Breast epithelium (tissue), 4 donors: Measurements from ENCODE around the gene C2CD3. TPM values are rescaled to one million over a fixed set of nuclear protein-coding genes. Genes with fewer than 3 reads are reported as not detected.

Experiments
- DNase-seq, 2 donors: peaks; one replicate each; pipeline ENCODE4 v3.0.0-alpha.2; 2019; ENCODE audit warnings: low spot score in 2 of 2
- H3K27ac ChIP-seq, 2 donors: fragments of 200-600 bp; sonication (generic) in 1 of 2; one replicate each; pipeline ENCODE4 v1.5.1; 2016 to 2019; ENCODE audit warnings: mild to moderate bottlenecking in 1 of 2
- H3K27me3 ChIP-seq, 2 donors: fragments of 200-600 bp; sonication (generic) in 1 of 2; one replicate each; pipeline versions ENCODE4 v1.5.1 to v1.6.0; 2017 to 2019; ENCODE audit warnings: control low read depth in 1 of 2, mild to moderate bottlenecking in 1 of 2
- H3K36me3 ChIP-seq: fragments of 200-600 bp; one replicate; pipeline ENCODE4 v1.5.1; 2019
- H3K4me1 ChIP-seq, 2 donors: fragments of 200-600 bp; sonication (generic); one replicate each; pipeline ENCODE4 v1.5.1; 2016 to 2019; ENCODE audit warnings: control low read depth in 1 of 2
- H3K4me3 ChIP-seq, 3 donors: fragments of 200-600 bp; sonication (generic); 1 replicate in 2 of 3; 2 replicates in 1 of 3; pipeline ENCODE4 v1.5.1; 2016 to 2019; ENCODE audit warnings: mild to moderate bottlenecking in 3 of 3, moderate library complexity in 2 of 3
- H3K9me3 ChIP-seq, 2 donors: fragments of 200-600 bp; sonication (generic) in 1 of 2; one replicate each; pipeline ENCODE4 v1.5.1; 2016 to 2019; ENCODE audit warnings: control low read depth in 1 of 2
- CTCF ChIP-seq, 3 donors: fragments of 450-650 bp; IDR thresholded peaks; one replicate each; pipeline ENCODE4 v1.5.1; 2016 to 2017; ENCODE audit warnings: antibody characterized with exemption in 3 of 3, mild to moderate bottlenecking in 3 of 3, moderate library complexity in 3 of 3
- POLR2A ChIP-seq: fragments of 450-650 bp; IDR thresholded peaks from one replicate; pipeline ENCODE4 v1.6.1; 2016; ENCODE audit warnings: antibody characterized with exemption, mild to moderate bottlenecking, moderate library complexity
- POLR2AphosphoS5 ChIP-seq, 3 donors: sonication (generic); formaldehyde crosslinking; IDR thresholded peaks; one replicate each; pipeline ENCODE4 v1.6.1; 2017; ENCODE audit warnings: antibody characterized with exemption in 3 of 3
- intact Hi-C: fragments of 100-400 bp; cut with DNase I; formaldehyde crosslinking; loops from one replicate; pipeline ENCODE4 v1.15.1; 2023; ENCODE audit warnings: low total_unique reads
- total RNA-seq, 3 donors: library from RNA; depleted of rRNA; stranded (reverse); fragments of >200 nt; gene quantifications; one replicate each; pipeline ENCODE4 v1.1.0, GENCODE V29; 2016

Gene C2CD3, protein sequence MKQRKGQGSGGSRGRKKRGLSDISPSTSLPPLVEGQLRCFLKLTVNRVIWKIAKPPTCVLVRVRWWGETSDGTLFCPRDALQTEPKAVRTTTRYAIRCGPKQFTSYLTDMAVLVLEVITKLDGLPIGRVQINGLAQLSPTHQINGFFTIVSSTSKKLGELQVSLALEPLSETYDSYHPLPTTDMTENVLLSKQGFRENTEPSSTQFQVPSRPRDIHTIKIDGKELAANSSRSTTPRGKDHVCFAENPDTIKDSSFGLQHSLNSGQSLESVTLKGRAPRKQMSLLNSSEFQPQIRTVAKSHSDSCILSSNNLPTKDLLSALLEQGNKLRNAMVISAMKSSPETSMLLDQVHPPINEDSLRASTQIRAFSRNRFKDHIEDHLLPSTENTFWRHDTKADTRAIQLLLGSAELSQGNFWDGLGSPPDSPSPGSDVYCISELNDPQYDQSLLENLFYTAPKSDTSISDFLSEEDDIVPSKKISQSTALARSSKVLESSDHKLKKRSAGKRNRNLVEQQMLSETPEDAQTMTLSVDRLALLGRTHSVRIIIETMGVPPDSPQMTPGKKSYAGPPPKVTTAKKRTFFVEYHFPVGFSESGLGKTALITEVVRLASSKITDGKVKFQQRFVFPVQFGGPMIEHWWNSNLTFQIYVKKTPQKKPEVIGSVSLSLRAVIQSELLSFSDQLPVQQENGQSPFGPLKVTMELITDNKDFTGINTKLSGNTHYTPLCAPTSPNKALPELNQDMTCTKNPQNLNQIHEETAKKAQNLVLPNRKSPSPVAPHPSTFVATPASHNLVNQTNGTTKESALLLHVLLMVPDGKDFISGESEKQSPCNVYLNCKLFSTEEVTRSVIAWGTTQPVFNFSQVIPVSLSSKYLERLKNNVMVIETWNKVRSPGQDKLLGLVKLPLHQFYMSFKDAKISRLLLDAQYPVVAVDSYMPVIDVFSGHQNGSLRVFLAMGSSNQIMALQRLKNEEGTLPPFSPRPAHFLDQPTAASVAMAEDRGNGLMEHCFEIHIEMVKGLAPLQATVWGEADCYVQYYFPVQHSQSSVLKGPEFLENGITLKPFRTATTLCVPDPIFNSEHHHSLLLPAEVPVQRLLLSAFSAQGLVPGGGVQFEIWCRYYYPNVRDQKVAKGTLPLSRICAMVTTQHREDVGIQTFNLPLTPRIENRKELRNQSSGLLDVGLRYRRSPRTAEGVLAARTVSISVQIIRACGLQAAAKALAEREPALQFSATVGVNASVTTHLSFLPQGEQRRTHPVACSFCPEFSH (N-terminal part only)
- 10 to 100 TPM; 17.4 to 44.5 (median 37.4) TPM for total RNA-seq

DNA sequence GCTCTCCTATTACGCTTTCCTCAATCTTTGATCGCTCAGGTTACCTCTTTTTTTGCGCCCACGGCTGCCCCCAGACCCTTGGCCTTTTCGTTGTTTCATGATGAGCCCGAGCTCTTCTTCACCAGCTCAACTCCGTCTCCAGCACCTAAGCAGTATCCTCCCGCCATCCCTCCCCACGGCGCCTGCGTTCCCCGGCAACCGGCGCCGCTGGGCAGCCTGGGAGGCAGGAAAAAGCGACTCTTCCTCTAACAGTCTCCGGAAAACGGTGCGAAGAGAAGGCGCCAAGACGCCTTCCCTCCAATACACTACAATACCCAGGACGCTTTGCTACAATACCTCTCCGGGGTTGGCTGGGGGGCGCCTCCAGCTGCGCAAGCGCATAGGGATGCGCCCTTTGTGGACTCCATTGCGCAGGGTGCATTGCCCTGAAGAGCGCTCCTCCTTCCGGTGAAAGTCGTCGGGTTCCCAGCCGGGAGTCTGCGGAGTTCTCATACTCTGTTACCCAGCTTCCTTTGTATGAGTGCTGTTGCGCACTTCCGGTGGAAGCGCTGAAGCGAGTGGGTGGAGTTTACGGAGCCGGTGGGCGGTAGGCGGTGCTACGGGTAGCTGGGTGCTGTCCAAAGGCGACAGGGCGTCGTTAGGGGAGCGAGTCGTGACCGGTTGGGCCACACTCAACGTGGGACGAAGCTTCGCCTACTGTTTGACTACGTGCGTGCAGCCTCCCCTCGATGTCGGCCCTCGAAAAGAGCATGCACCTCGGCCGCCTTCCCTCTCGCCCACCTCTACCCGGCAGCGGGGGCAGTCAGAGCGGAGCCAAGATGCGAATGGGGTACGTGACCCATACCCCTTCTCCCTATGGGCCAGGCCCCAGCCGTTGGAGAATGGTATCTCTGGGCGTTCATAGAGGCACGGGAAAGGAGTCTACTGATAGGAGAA, at the start of gene C2CD3, which contains the start of gene PPME1:
Gene C2CD3 (minus strand): TSS at position 309 of the 936 bp plus-strand sequence. CDS start 210 bp downstream, at position 99.
Gene PPME1 (plus strand): TSS at position 596 of the 936 bp plus-strand sequence. CDS start 133 bp downstream, at position 729.
- Histone ChIP-seq H3K27ac (peak within 1 kb of the TSS; percentile 95), H3K27me3 (no peaks in the 10 kb centered on the region), H3K9me3 (no peaks in the 10 kb centered on the region), H3K4me3 (peak within 1 kb of the TSS; percentile 79 to 89 (median 86)), H3K4me1 (peaks cover 8 to 19% of the 10 kb centered on the region in 2 donors), H3K36me3 (no peaks in the 10 kb centered on the region)
- peak; percentile 97 to 99 for DNase-seq
- TF ChIP-seq POLR2AphosphoS5 (IDR thresholded peaks at IDR 0.05) (peak; percentile 65 to 82 (median 73)), POLR2A (peak; percentile 47), CTCF (IDR thresholded peaks at IDR 0.05) (no peak)
- intact Hi-C loops: no loop called here

- Histone ChIP-seq H3K27ac (no peak overlapping the region), H3K4me3 (no peak overlapping the region), H3K36me3 (no peaks in the 10 kb centered on the region), H3K27me3 (no peaks in the 10 kb centered on the region), H3K9me3 (no peaks in the 10 kb centered on the region), H3K4me1 (no peaks in the 10 kb centered on the region)
- intact Hi-C loops: no loop called here
- TF ChIP-seq POLR2A (no peak), CTCF (IDR thresholded peaks at IDR 0.05) (no peak), POLR2AphosphoS5 (IDR thresholded peaks at IDR 0.05) (no peak)
- no peak for DNase-seq
These were observed 49.6 kb upstream of the C2CD3 start for GRCh38 chr11:74220376-74220775.

GRCh38 chr11:74212533-74212932, 41.7 kb upstream of the C2CD3 start:
- TF ChIP-seq CTCF (IDR thresholded peaks at IDR 0.05): no peak
- TF ChIP-seq POLR2A: no peak
- no peak for TF ChIP-seq POLR2AphosphoS5 (IDR thresholded peaks at IDR 0.05)
- H3K27ac ChIP-seq: no peak overlapping the region
- no peaks in the 10 kb centered on the region for H3K36me3 ChIP-seq
- intact Hi-C loops: no loop called here
- H3K27me3 ChIP-seq: no peaks in the 10 kb centered on the region
- H3K4me3 ChIP-seq: no peak overlapping the region
- no peak for DNase-seq
- H3K4me1 ChIP-seq: no peaks in the 10 kb centered on the region
- H3K9me3 ChIP-seq: no peaks in the 10 kb centered on the region

- Histone ChIP-seq H3K4me1 (no peaks in the 10 kb centered on the region), H3K27me3 (no peaks in the 10 kb centered on the region), H3K27ac (no peak overlapping the region), H3K9me3 (no peaks in the 10 kb centered on the region), H3K36me3 (no peaks in the 10 kb centered on the region), H3K4me3 (no peak overlapping the region)
- no peak for DNase-seq
- intact Hi-C loops: no loop called here
- TF ChIP-seq POLR2AphosphoS5 (IDR thresholded peaks at IDR 0.05): no peak
- TF ChIP-seq POLR2A: no peak
- no peak for TF ChIP-seq CTCF (IDR thresholded peaks at IDR 0.05)
These were observed 37.7 kb upstream of the C2CD3 start for GRCh38 chr11:74208507-74208906.
